ENCODE data around the gene SPART.

SPART gene, protein sequence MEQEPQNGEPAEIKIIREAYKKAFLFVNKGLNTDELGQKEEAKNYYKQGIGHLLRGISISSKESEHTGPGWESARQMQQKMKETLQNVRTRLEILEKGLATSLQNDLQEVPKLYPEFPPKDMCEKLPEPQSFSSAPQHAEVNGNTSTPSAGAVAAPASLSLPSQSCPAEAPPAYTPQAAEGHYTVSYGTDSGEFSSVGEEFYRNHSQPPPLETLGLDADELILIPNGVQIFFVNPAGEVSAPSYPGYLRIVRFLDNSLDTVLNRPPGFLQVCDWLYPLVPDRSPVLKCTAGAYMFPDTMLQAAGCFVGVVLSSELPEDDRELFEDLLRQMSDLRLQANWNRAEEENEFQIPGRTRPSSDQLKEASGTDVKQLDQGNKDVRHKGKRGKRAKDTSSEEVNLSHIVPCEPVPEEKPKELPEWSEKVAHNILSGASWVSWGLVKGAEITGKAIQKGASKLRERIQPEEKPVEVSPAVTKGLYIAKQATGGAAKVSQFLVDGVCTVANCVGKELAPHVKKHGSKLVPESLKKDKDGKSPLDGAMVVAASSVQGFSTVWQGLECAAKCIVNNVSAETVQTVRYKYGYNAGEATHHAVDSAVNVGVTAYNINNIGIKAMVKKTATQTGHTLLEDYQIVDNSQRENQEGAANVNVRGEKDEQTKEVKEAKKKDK

DNA sequence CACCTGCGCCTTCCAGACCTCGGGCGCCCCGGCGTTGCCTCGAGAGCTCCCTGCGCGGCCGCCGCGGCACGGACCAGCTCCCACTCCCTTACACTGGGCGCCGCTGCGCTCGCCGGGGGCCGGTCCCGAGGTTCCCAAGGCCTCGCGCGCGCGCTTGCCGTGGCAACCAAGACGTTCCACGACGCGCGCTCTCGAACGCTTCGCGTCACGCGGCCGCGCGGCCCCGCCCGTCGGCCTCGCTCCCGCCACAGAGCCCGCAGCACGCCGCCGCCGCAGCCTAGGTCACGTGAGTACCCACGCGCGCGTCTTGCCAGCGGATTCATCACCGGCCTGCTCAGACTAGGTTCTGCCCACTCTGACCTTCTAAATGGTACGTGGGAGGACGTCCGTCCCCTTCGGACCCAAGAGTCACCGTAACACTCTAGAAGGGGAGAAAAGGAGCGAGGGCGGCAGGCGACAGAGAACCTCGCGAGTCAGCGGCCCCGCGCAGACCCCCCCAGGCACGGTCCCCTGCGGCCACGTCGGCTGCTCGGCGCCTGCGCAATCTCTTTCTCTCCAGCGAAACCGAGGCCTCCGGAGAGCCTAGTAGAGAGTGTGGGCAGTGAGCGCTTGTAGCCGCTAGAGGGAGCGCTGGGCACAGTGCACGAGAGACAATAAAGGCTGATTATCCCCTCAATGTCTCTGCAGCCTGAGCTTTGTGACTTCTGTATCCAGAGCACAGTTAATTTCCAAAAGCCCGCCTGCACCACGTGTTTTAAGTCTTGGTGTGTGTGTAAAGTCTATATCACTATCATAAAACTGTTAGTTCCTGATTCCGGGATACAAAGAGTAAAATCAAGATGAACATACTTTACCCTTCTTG lies at the start of gene SPART:
TSS of gene SPART (minus strand) at position 173 of the 862 bp plus-strand sequence. CDS start 10,564 bp downstream, outside the sequence.
- DNase-seq, result peak; percentile 90 to 98

DNA sequence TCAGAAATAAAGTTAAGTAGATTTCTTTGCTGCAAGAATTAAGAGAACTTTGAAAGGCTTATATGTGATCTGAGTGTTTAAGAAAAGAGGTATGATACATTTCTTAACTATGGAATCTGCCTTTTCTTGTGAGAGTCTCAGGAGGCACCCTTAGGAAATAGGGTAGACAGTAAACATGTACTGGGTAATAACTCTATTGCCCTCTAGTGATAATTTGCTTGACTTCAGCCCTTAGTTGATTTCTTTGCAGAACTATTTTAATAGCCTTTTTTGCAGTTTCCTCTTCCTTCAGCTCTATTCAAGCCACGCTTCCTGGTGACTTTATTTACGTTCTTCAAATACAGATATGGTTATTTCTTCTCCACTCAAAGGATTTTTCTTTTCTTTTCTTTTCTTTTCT lies 49.1 kb upstream of the SPART start:
- DNase-seq, result peak in 1 of 2 experiments; percentile 15

DNA sequence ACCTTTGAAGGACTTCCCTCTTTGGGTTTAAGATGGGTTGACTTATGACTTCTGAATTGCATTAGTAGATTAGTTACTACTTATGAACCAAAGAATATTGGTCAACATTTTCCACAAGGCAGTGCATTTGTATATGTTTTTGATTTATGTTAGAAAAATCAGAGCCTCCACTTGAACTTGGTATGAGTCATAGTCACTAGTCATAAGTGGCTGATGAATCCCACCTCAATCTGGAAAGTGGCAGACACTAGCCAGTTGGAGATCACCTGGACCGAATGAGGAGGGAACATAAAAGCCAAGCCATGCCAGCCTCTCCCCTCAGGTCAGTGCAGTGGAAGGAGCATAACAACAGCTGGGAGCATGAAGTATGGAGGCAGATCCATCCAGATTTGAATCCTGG lies 39.3 kb upstream of the SPART start:
- no peak for DNase-seq

DNA sequence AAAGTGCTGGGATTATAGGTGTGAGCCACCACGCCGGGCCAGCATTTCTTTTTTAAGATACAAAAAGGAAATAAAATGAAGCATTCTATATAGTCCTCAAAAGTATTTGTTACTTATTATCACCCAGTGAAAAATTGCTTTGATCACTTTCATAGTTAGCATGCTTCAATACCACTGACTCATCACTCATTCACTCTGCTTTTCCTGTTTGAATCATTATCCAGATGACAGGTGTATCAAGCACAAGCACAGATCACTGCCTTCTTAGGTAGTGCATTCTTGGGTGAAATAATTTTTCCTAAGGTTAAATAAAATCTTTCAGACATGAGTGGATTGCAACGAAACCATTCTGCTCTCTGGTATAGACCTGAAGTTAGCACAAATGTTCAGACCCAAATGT lies 35.8 kb upstream of the SPART start:
- DNase-seq, result no peak

DNA sequence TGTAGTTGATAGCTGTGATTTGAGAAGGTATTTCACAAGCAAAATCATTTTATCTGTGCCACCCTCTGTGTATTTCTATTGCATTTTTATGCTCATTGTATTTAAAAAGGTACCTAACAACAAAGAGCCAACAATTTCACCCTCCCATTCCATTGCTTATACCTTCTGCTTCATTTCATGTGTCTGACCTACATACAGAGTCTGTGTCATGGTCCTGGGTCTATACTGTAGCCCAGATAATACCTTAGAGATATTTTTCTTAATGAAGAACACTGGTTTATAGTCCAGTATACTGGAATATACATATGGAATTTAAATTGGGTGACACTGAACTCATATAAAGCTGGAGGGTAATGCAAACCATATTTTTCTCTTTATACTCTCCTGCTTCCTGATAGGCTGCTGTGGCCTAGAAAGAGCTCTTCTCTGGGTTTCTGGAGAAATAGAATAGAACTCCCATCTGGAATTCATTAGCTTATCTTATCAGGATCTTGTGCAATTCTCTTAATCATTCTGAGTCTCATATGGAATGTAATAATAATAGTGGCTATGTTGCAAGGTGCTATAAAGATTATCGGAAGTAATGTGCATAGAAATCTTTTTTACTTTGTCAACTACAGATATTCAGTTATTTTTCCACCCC lies 31.8 kb upstream of the SPART start:
- no peak for DNase-seq

DNA sequence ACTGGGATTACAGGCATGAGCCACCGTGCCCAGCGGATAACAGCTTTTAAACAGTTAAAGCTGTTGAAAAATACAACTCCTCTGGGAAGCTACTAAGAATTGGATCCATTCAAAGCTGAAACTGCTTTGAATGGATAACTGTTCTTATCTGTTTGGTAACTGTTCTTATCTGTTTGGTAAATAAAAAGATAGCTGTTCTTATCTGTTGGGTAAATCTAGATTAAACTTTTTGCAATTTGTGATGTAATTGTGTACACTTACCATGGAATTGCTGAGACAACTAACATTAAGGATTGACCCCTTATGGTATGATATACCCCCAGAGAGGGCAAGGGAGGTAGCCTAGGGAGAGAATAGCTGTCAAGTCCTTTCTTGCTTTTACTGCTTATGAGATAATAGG lies 27.9 kb upstream of the SPART start:
- DNase-seq, result no peak

DNA sequence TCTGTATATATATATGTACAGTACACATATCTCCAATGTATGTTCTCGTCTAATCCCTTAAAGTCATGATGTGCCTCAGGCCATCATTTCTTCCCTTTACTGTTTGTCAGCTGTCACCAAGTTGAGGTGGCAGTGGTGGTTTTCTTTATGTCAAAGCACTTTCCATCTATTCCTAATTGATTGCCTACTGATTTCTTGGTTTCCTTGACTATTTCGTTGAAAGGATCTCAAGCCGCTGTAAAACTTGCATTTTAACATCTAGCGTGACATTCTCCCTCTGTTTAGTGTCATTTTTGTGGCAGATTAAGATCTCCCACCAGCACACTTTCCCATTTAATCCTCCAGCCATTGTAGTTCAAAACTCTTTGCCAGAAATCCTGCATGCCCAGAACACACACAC lies 25.0 kb upstream of the SPART start:
- no peak for DNase-seq

DNA sequence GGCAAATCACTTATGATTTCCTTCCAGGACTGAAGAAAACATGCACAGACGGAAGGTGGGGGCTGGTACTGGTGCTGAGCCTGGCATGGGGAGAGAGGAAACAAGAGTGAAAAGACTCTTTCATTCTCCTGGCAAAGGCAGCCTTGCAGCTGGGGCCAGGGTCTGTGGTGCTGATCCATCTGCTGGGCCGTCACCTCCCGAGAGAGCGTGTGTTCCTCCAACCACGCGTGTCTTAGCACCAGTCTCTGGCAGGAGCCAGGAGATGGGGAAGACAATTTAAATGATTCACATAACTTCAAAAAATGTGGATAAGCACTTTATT lies 23.9 kb upstream of the SPART start:
- no peak for DNase-seq

DNA sequence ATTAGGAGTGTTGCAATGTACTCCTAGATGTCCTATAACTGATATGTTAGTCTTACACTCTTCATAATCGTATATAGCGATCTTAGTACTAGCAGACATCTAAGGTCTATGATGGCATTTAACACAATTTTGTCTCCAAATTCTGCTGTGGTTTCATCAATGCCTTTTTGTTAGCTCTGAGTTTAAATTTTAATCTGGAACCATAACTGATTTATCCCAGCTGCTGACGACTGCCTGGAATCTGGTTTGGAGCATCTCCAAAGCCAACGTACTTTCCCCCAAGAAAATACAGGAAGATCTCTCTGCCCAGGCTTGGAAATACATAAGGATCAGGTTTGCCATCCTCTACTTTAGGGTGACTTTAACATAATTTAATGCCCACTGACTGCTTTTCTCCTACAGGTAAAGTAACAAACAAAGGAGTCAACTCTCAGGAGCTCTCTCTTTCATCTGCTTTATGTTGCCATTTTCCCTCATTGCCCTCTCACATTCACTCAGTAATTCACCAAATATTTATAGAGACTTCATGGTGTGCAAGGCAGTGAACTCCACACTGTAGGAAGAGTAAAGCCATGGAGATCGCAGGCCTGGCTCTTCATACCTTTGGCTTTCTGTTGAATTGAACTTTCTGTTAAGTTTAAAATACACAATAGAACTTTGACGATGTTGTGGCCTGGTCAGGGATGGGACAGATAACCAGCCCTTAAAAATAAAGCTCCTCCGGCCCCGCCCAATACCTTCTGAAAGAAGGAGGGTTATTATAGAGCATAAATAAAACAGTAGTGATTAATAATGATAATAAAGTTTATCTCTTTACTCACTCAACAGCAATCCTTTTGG lies 23.3 kb upstream of the SPART start:
- no peak for DNase-seq

DNA sequence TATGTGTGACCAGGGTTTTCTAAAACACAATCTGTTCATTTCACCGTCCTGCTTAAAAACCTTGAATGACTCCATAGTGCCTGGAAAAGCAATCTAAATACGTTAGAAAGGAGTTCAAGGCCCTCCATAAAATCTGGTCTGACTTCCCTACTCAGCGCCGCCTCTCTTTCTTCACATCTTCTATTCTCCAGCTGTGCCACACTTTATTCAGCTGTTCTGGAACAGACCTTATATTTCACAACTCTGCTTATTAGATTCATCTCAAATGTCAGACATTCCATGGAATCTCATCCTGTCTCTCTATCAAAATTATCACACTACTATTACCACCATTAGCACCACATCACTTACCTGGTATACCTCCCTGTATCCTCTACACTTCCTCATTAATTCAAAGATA lies 19.8 kb upstream of the SPART start:
- no peak for DNase-seq

DNA sequence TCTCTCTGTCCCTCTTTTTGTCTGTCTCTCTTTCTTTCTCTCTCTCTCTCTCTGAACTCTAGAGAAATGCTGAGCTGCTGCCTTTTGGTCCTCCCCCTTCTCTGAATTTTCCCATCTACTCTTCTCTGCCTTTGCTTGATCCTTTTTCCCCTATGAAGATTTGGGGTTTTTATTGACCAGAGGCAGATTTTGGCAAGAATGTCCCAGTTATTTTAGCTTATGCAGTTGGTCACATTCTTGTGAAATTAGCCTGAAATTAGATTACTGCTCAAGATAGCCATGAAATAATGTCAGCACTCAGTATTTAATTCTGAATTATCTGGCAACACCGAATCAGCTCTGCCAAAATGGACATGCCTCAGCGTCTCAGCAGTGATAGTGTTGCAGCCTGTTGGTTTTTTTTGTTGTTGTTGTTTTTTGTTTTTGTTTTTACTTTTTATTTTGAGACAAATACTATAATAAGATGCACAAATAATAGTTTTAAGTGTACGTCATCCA lies 17.2 kb upstream of the SPART start:
- DNase-seq, result no peak

DNA sequence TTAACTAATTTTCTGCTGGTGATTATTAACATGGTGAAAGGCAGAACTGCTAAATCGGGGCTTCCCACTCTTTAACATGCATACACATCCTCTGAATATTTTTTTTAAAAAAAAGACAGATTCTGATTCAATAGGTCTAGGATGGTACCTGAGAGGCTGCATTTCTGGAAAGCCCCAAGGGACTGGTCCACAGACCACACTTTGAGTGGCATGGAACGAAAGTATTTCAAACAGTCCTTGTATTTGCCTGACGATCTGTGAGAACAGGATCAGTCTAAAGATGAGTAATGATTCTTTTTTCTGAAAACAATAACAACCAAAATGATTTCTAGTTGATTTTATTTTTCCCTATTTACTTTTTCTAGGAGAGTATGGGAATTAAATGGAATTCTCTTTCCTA lies 16.7 kb upstream of the SPART start:
- DNase-seq, result no peak

DNA sequence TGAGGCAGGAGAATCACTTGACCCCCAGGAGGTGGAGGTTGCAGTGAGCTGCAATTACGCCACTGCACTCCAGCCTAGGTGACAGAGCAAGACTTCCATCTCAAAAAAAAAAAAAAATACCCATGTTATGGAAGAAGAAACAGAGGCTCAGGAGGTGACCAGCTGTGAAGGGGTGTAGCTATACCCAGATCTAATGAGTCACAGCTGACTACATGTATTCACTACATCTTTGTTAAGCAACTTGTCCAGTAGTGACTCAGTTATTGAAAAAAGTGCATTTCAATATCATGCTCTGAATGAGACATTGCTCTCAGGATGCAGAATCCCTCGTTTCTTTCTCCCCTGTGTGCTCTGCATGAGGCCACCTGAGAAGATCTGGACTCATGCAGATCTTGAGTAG lies 16.1 kb upstream of the SPART start:
- DNase-seq, result no peak

DNA sequence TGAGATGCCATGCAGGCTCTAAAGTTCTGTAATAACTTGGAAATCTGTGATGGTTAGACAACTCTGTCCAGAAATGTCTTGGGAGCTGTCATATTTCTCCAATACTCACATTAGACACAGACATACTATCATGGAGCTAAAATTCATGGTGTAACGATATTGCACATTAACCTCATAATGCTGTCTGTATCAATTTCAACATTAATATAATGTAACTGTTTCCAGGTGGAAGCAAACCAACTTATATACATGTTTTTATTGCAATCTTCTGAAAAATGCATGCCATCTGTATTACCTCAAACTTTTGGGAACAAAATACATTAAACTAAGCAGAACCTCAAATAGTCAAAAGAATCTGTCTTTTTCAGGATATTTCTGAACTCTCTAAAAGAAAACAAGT lies 14.7 kb upstream of the SPART start:
- DNase-seq, result no peak

DNA sequence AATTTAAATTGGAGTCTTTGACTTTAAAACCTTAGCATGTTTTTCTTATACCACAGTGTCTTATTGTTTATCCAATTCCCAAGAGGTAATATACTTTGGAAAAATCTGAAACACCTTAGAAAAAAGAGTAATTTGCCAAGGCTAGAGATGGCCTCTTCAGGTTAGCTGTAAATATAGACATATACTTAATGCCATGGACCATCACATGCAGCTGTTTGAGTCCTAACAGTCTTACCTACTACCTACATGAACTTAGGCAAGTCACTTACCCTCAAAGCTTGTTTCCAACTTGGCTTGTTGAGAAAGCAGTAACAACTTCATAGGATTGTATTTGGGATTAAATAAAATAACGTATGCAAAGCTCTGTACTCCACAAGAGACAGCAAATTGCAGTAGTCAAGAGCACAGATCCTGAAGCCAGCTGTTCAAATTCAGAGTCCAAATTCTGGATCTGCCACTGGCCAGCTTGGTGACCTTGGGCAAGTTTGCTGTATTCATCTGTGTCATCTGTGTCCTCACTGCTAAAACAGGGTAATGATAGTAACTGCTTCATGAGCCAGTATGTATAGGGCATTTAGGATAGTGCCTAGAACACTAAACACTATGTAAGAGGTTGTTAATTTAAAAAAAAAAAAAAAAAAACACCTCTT lies 13.2 kb upstream of the SPART start:
- no peak for DNase-seq

DNA sequence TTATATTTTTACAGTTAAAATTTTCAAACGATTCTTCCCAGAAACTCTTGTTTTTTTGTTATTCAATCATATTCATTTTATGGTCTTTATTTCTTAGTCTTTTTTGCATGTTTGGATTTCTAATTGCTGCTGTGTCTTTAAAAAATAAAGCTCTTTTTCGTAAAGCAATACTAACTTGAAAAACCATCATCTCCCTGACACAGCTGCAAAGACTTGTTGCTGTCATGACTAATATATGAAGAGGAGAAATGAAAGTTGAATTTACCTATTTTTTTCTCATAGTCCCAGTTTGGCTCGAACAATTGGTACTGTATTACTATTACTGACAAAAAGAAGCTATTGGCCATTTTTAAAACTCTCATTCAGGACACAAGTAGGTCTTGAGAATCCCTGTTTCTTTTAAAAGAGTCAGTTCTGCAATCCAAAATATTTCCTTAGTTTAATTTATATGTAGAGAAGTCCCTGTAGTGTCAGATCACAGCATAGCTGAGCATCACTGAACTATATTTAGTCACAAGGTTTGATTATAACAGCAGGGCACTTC lies 12.1 kb upstream of the SPART start:
- no peak for DNase-seq

DNA sequence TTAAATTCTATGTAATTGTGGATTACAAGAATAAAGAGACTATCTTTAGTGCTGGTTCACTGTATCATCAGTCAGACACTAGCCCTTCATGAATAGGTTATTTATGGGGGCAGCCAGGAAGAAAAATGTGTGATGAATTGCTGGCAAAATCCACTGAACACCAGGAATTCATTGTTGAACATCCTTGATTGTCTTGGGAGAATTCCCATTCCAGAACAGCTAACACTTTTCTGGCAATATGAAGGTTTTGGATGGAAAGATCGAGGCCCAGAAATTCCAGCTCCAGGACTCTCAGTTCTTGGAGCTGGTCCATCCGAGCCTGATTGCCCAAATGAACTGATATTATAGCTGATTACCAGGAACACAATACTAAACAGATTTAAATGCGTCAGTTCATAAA lies 11.5 kb upstream of the SPART start:
- no peak for DNase-seq

DNA sequence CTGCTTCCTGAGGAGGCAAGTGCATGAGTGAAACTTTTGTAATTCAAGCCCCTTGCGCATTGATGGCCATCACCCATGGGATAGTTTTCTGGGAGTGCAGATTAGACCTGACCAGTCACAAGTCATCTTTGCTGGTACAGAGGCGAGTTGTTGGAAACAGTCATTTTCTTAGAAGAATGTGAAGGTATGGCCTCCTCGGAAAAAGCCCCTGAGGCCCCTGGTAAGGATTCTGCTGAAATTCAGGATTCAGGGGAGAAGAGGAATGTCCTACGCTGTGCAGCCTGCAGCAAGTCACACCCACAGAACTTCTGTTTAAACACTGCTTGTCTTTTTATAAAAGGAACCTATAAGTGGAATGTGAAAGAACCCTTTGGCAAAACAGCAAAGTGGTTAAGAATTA lies 11.0 kb upstream of the SPART start:
- no peak for DNase-seq

DNA sequence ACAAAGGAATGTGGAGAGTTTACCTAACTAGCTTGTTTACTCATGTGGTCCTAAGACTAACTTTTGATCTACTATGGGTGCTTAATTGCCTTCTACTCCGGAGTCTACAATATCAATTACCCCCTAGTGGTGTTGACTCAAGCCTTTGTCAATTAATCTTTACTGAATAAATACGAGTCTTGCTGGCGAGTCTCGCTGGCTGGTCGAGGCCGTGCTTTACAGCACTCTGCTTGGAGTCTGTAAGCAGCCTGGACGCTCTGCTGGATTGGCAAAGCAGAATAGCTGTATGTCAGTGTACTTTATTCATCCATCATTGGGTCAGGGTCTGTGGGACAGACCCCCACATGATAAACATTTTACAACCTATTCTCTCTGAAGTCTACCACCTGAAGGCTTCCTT lies 9.9 kb upstream of the SPART start:
- DNase-seq, result no peak

DNA sequence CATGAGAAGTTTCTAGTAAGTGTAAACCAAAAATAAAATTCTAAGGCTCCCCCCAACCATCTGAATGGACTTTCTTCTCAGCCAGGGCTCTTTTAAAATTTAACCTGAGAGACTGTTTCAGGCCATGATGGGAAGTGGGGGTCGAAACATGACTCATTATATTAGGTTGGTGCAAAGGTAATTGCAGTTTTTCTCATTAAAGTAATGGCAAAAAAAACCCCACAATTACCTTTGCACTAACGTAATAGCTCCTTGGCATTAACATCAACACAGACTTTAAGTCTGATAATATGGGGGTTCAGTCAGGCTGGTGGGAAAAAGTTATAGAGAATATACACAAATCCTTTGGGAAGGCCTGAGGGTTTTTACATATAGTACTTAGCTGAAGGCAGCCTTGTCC lies 9.4 kb upstream of the SPART start:
- DNase-seq, result no peak
